Endothelial cell of umbilical vein (primary cell): ENCODE results near the gene G3BP2. TPM values are rescaled to one million over a fixed set of nuclear protein-coding genes. Genes with fewer than 3 reads are reported as not detected.

Experiments used
- BruUV-seq: library from RNA; stranded (reverse); fragments of 400-500 nt; replicated peaks from 2 replicates; lab custom pipeline; 2021; lab: Mats Ljungman, UMichigan
- CTCF ChIA-PET: fragments of 300-600, 350-600 bp; sonication (Branson Sonifier 250); formaldehyde crosslinking; loops from one replicate; lab custom pipeline; 2021; ENCODE audit warnings: antibody characterized with exemption, inconsistent platforms; lab: Charles Lee
- POLR2A ChIA-PET: fragments of 300-600, 350-600 bp; sonication (Branson Sonifier 250); formaldehyde crosslinking; loops from one replicate; lab custom pipeline; 2021; ENCODE audit warnings: antibody characterized with exemption, inconsistent platforms; lab: Charles Lee
- DNase-seq: peaks from one replicate; pipeline ENCODE4 v3.0.0-alpha.2; 2011; ENCODE audit warnings: low read depth, low spot score
- FAIRE-seq: peaks from 2 replicates; lab custom pipeline; 2011; peaks lifted over from hg19 to GRCh38; lab: Jason Lieb, UNC
- H2AFZ ChIP-seq: 2 replicates; pipeline ENCODE4 v1.6.0; 2012; ENCODE audit warnings: low read depth, low read length, control low read depth, inconsistent platforms
- H3K27ac ChIP-seq: 2 replicates; pipeline ENCODE4 v1.5.1; 2011; ENCODE audit warnings: low read depth, mild to moderate bottlenecking, control low read depth, low read length, moderate library complexity; ENCODE audit not compliant: insufficient read depth
- H3K27me3 ChIP-seq, 2 experiments: 2 replicates each; pipeline versions ENCODE4 v1.6.0 to v1.6.1; 2011; ENCODE audit warnings: low read length in 2 of 2, mixed read lengths in 1 of 2; ENCODE audit not compliant: control insufficient read depth in 2 of 2, insufficient read depth in 2 of 2
- H3K36me3 ChIP-seq, 2 experiments: 2 replicates in 1 of 2; 3 replicates in 1 of 2; pipeline ENCODE4 v1.5.1; 2011; ENCODE audit warnings: low read length in 2 of 2, mild to moderate bottlenecking in 1 of 2, moderate library complexity in 1 of 2; ENCODE audit not compliant: control insufficient read depth in 2 of 2, insufficient read depth in 2 of 2; ENCODE audit errors: extremely low read depth in 1 of 2
- H3K4me1 ChIP-seq: 3 replicates; pipeline ENCODE4 v1.5.1; 2011; ENCODE audit warnings: mild to moderate bottlenecking, low read length; ENCODE audit not compliant: control insufficient read depth, insufficient read depth; ENCODE audit errors: extremely low read depth
- H3K4me2 ChIP-seq: 2 replicates; pipeline ENCODE4 v1.6.1; 2011; ENCODE audit warnings: low read length, control low read depth, mixed read lengths; ENCODE audit not compliant: insufficient read depth
- H3K4me3 ChIP-seq, 3 experiments: fragments of 200-600 bp in 1 of 3; sonication (generic), shearing (Covaris generic) in 1 of 3; replicated peaks in 1 of 3; 2 replicates each; pipeline ENCODE4 v1.5.1; 2011 to 2016; ENCODE audit warnings: control low read depth in 3 of 3, low read length in 3 of 3, mild to moderate bottlenecking in 2 of 3, inconsistent platforms in 1 of 3, low read depth in 1 of 3, moderate library complexity in 1 of 3; ENCODE audit not compliant: insufficient read depth in 1 of 3
- H3K79me2 ChIP-seq: 2 replicates; pipeline ENCODE4 v1.6.0; 2012; ENCODE audit warnings: low read length, inconsistent platforms; ENCODE audit not compliant: control insufficient read depth, insufficient read depth
- H3K9ac ChIP-seq: replicated peaks from 2 replicates; pipeline ENCODE3; 2011; ENCODE audit warnings: low read length, control low read depth; ENCODE audit not compliant: insufficient read depth; ENCODE audit errors: extremely low read depth
- H3K9me1 ChIP-seq: replicated peaks from 3 replicates; pipeline ENCODE4 v1.6.0; 2011; ENCODE audit warnings: mild to moderate bottlenecking, low read length; ENCODE audit not compliant: control insufficient read depth, insufficient read depth; ENCODE audit errors: extremely low read depth
- H3K9me3 ChIP-seq: replicated peaks from 2 replicates; pipeline ENCODE4 v1.5.1; 2012; ENCODE audit warnings: low read length, inconsistent platforms; ENCODE audit not compliant: control insufficient read depth, insufficient read depth
- H4K20me1 ChIP-seq: replicated peaks from 2 replicates; pipeline ENCODE3; 2011; ENCODE audit warnings: mild to moderate bottlenecking, low read length; ENCODE audit not compliant: control insufficient read depth, insufficient read depth; ENCODE audit errors: extremely low read depth
- FOS ChIP-seq: IDR thresholded peaks from 2 replicates; pipeline ENCODE4 v1.6.1; 2011; ENCODE audit warnings: mild to moderate bottlenecking, low read length, moderate library complexity, borderline replicate concordance; ENCODE audit not compliant: insufficient read depth
- JUN ChIP-seq: IDR thresholded peaks from 2 replicates; pipeline ENCODE4 v1.6.1; 2011; ENCODE audit warnings: borderline replicate concordance, low read depth; ENCODE audit not compliant: insufficient read length, insufficient read depth
- POLR2A ChIP-seq: IDR thresholded peaks from 2 replicates; pipeline ENCODE4 v1.6.1; 2012; ENCODE audit warnings: low read depth, mild to moderate bottlenecking, control low read depth, low read length
- POLR2AphosphoS5 ChIP-seq: IDR thresholded peaks from 2 replicates; pipeline ENCODE4 v1.6.1; 2012; ENCODE audit warnings: low read depth, mild to moderate bottlenecking, control low read depth, low read length, moderate library complexity; ENCODE audit not compliant: insufficient read depth
- dilution Hi-C: fragments of 300-500 bp; cut with MboI; formaldehyde crosslinking; loops from one replicate; pipeline ENCODE4 v1.15.0; 2019; ENCODE audit warnings: low sequenced_read_pairs; ENCODE audit not compliant: extremely low pct_ligation_motif_present
- intact Hi-C: fragments of 100-400 bp; cut with micrococcal nuclease; formaldehyde crosslinking; loops from one replicate; pipeline ENCODE4 v1.10.0; 2022
- polyA plus RNA-seq, 4 experiments: library from polyadenylated mRNA; depleted of rRNA in 3 of 4; stranded (reverse) in 3 of 4; unstranded in 1 of 4; fragments of >200 nt; gene quantifications; 2 replicates each; pipeline versions ENCODE4 v1.2.1 to v1.2.3, GENCODE V29; 2011 to 2012; ENCODE audit warnings: missing spikeins in 1 of 4
- total RNA-seq: library from RNA; stranded (reverse); gene quantifications from 2 replicates; pipeline ENCODE4 v1.2.3, GENCODE V29; 2021
- TF ChIP-seq, protein P1 (sequence below), 2 donors: IDR thresholded peaks; 1 replicate in 1 of 2; 2 replicates in 1 of 2; pipeline ENCODE4 v1.5.1; 2011; ENCODE audit warnings: low read length in 2 of 2, mild to moderate bottlenecking in 2 of 2, moderate library complexity in 2 of 2, control low read depth in 1 of 2, inconsistent platforms in 1 of 2, low read depth in 1 of 2; ENCODE audit not compliant: insufficient read depth in 1 of 2; ENCODE audit errors: extremely low read depth in 1 of 2
- TF ChIP-seq, protein P2 (sequence below): IDR thresholded peaks from 2 replicates; pipeline ENCODE4 v1.6.1; 2011; ENCODE audit not compliant: insufficient read depth, insufficient read length

Gene G3BP2
- total and polyA plus RNA-seq, 2 donors (not counting 3 experiments of a cell fraction or from before 2014, with no cell fraction given) = 61.1 to 180 TPM

DNA sequence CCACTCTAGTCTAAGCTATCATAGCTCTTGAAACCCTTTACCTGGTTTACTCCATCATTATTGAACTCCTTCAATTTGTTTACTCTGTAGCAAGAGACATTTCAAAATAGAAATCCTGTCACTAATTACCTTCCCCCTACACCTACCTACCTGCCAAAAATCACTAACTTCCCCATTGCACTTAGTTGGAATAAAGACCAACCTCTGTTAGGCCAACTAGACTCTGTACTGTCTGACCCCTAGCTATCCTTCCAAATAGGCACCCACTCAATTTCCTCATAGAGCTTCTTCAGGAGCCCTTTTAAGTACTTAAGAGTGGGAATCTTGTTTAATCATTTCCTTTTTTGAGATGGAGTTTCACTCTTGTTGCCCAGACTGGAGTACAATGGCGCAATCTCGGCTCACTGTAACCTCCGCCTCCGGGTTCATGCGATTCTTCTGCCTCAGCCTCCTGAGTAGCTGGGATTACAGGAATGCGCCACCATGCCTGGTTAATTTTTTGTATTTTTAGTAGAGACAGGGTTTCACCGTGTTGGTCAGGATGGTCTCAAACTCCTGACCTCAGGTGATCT, 34.0 kb downstream of the G3BP2 start:
- no peaks in the 10 kb centered on the region for H3K9me3 ChIP-seq
- no peak overlapping the region for H3K27ac ChIP-seq
- intact Hi-C loops = no loop called here
- H4K20me1 ChIP-seq = no peaks in the 10 kb centered on the region
- POLR2A ChIA-PET = interaction anchor here (0.5 to 0.7 kb wide), 2 partner anchors 40 to 85 kb away, joined by 3 read pairs; partner anchors contain the start of gene USO1
- no peak overlapping the region for H3K4me2 ChIP-seq
- TF ChIP-seq, protein P1, sequence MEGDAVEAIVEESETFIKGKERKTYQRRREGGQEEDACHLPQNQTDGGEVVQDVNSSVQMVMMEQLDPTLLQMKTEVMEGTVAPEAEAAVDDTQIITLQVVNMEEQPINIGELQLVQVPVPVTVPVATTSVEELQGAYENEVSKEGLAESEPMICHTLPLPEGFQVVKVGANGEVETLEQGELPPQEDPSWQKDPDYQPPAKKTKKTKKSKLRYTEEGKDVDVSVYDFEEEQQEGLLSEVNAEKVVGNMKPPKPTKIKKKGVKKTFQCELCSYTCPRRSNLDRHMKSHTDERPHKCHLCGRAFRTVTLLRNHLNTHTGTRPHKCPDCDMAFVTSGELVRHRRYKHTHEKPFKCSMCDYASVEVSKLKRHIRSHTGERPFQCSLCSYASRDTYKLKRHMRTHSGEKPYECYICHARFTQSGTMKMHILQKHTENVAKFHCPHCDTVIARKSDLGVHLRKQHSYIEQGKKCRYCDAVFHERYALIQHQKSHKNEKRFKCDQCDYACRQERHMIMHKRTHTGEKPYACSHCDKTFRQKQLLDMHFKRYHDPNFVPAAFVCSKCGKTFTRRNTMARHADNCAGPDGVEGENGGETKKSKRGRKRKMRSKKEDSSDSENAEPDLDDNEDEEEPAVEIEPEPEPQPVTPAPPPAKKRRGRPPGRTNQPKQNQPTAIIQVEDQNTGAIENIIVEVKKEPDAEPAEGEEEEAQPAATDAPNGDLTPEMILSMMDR (IDR thresholded peaks at IDR 0.05; ENCODE audit: extremely low read depth in 1 of 2, insufficient read depth in 1 of 2, low read depth in 1 of 2, low read length in 2 of 2) = no peak
- no peak for TF ChIP-seq POLR2AphosphoS5
- TF ChIP-seq, protein P2, sequence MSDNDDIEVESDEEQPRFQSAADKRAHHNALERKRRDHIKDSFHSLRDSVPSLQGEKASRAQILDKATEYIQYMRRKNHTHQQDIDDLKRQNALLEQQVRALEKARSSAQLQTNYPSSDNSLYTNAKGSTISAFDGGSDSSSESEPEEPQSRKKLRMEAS = no peak
- TF ChIP-seq JUN = no peak
- no peak for TF ChIP-seq FOS
- TF ChIP-seq POLR2A = no peak
- H3K4me1 ChIP-seq = no peaks in the 10 kb centered on the region
- CTCF ChIA-PET = interaction anchor here (1.5 kb wide), 1 partner anchor 85 kb away, joined by 3 read pairs; the partner anchor contains the start of gene USO1
- peaks cover 4 to 9% of the 10 kb centered on the region in 2 experiments for H3K36me3 ChIP-seq
- H3K79me2 ChIP-seq = no peaks in the 10 kb centered on the region
- BruUV-seq = no TSS peak
- H3K27me3 ChIP-seq = no peaks in the 10 kb centered on the region
- H3K9ac ChIP-seq = no peak overlapping the region
- H3K4me3 ChIP-seq = no peak overlapping the region
- no peak for FAIRE-seq
- DNase-seq = no peak
- no peak overlapping the region for H2AFZ ChIP-seq
- H3K9me1 ChIP-seq = no peaks in the 10 kb centered on the region
- dilution Hi-C loops = no loop called here
